ENCODE results near the gene PPP3CA. TPM values are rescaled to one million over a fixed set of nuclear protein-coding genes. Genes with fewer than 3 reads are reported as not detected.

Gene PPP3CA
- total RNA-seq, 2 donors from 2014 or later: 71.3 to 142 TPM

- H3K27me3 ChIP-seq (replicated peaks; ENCODE audit: insufficient read depth): no peaks in the 10 kb centered on the region
- H3K4me1 ChIP-seq (replicated peaks): no peaks in the 10 kb centered on the region
- H3K36me3 ChIP-seq: no peaks in the 10 kb centered on the region
- H3K9me3 ChIP-seq: no peaks in the 10 kb centered on the region
- no peak for TF ChIP-seq POLR2A (IDR thresholded peaks at IDR 0.05)
- TF ChIP-seq CTCF (IDR thresholded peaks at IDR 0.05): no peak
- no peak for TF ChIP-seq POLR2AphosphoS5 (IDR thresholded peaks at IDR 0.05)
- H3K4me3 ChIP-seq: no peak overlapping the region
- no peak for DNase-seq (ENCODE audit: low spot score)
- no peak overlapping the region for H3K27ac ChIP-seq
- 51% methylated on average over 6 of the region's 6 CpGs for WGBS
- intact Hi-C loops (cut with DNase I): no loop called here
These were observed 190.6 kb downstream of the PPP3CA start for GRCh38 chr4:101156619-101157310.

- intact Hi-C loops (cut with DNase I): no loop called here
- no peak overlapping the region for H3K27ac ChIP-seq
- 97% methylated on average over 1 of the region's 1 CpG for WGBS
These were observed 191.4 kb downstream of the PPP3CA start for GRCh38 chr4:101155945-101156344.

GRCh38 chr4:101155368-101155767 lies 192.0 kb downstream of the PPP3CA start:
- no peaks in the 10 kb centered on the region for H3K36me3 ChIP-seq
- H3K9me3 ChIP-seq: no peaks in the 10 kb centered on the region
- no peak overlapping the region for H3K27ac ChIP-seq
- H3K4me3 ChIP-seq: no peak overlapping the region
- H3K27me3 ChIP-seq (replicated peaks; ENCODE audit: insufficient read depth): no peaks in the 10 kb centered on the region
- no peak for TF ChIP-seq POLR2A (IDR thresholded peaks at IDR 0.05)
- no peak for TF ChIP-seq POLR2AphosphoS5 (IDR thresholded peaks at IDR 0.05)
- TF ChIP-seq CTCF (IDR thresholded peaks at IDR 0.05): no peak
- intact Hi-C loops (cut with DNase I): no loop called here
- DNase-seq (ENCODE audit: low spot score): no peak
- H3K4me1 ChIP-seq (replicated peaks): no peaks in the 10 kb centered on the region

More at GRCh38 chr4:101155945-101156344, 191.4 kb downstream of the PPP3CA start:
- H3K27me3 ChIP-seq (replicated peaks; ENCODE audit: insufficient read depth): no peaks in the 10 kb centered on the region
- no peak overlapping the region for H3K4me3 ChIP-seq
- TF ChIP-seq POLR2A (IDR thresholded peaks at IDR 0.05): no peak
- no peak for TF ChIP-seq POLR2AphosphoS5 (IDR thresholded peaks at IDR 0.05)
- H3K36me3 ChIP-seq: no peaks in the 10 kb centered on the region
- no peaks in the 10 kb centered on the region for H3K9me3 ChIP-seq
- DNase-seq (ENCODE audit: low spot score): no peak
- no peaks in the 10 kb centered on the region for H3K4me1 ChIP-seq (replicated peaks)

GRCh38 chr4:101153653-101154052 lies 193.7 kb downstream of the PPP3CA start:
- Histone ChIP-seq H3K4me3 (no peak overlapping the region), H3K27ac (no peak overlapping the region), H3K4me1 (replicated peaks) (no peaks in the 10 kb centered on the region), H3K36me3 (no peaks in the 10 kb centered on the region), H3K27me3 (replicated peaks; ENCODE audit: insufficient read depth) (no peaks in the 10 kb centered on the region), H3K9me3 (no peaks in the 10 kb centered on the region)
- no peak for DNase-seq (ENCODE audit: low spot score)
- intact Hi-C loops (cut with DNase I): no loop called here
- TF ChIP-seq CTCF (IDR thresholded peaks at IDR 0.05) (no peak), POLR2AphosphoS5 (IDR thresholded peaks at IDR 0.05) (no peak), POLR2A (IDR thresholded peaks at IDR 0.05) (no peak)

- H3K4me3 ChIP-seq: no peak overlapping the region
- no peaks in the 10 kb centered on the region for H3K36me3 ChIP-seq
- WGBS: 97% methylated on average over 3 of the region's 3 CpGs
- no peaks in the 10 kb centered on the region for H3K9me3 ChIP-seq
- TF ChIP-seq CTCF (IDR thresholded peaks at IDR 0.05) (no peak), POLR2AphosphoS5 (IDR thresholded peaks at IDR 0.05) (no peak), POLR2A (IDR thresholded peaks at IDR 0.05) (no peak)
- no peaks in the 10 kb centered on the region for H3K4me1 ChIP-seq (replicated peaks)
- no peak for DNase-seq (ENCODE audit: low spot score)
- H3K27me3 ChIP-seq (replicated peaks; ENCODE audit: insufficient read depth): no peaks in the 10 kb centered on the region
- H3K27ac ChIP-seq: no peak overlapping the region
- intact Hi-C loops (cut with DNase I): no loop called here
These were observed 194.8 kb downstream of the PPP3CA start for GRCh38 chr4:101152521-101152920.
